Hepatocyte (in vitro differentiated cells): ENCODE results near the gene OR1F1. TPM values are rescaled to one million over a fixed set of nuclear protein-coding genes. Genes with fewer than 3 reads are reported as not detected.
A peak's percentile ranks its signal among the peaks of the same experiment; 100 is the strongest.

Experiments
- DNase-seq: peaks from one replicate; pipeline ENCODE4 v3.0.0-alpha.2; 2016; ENCODE audit warnings: low spot score
- H2AFZ ChIP-seq: fragments of 200-600 bp; sonication (generic); 2 replicates; pipeline ENCODE4 v1.6.0; 2016; ENCODE audit warnings: antibody characterized with exemption, mild to moderate bottlenecking
- H3K27ac ChIP-seq: fragments of 200-600 bp; sonication (generic); 2 replicates; pipeline ENCODE4 v1.5.1; 2016; ENCODE audit warnings: mild to moderate bottlenecking
- H3K27me3 ChIP-seq: fragments of 200-600 bp; sonication (generic); 2 replicates; pipeline ENCODE4 v1.6.1; 2016
- H3K36me3 ChIP-seq: fragments of 200-600 bp; sonication (generic); replicated peaks from 2 replicates; pipeline ENCODE4 v1.5.1; 2016; ENCODE audit warnings: low read depth; ENCODE audit not compliant: insufficient read depth
- H3K4me1 ChIP-seq: fragments of 200-600 bp; sonication (generic); 2 replicates; pipeline ENCODE4 v1.5.1; 2016; ENCODE audit warnings: mild to moderate bottlenecking, moderate library complexity; ENCODE audit not compliant: insufficient read depth
- H3K4me2 ChIP-seq: fragments of 200-600 bp; sonication (generic); 2 replicates; pipeline ENCODE4 v1.6.0; 2016
- H3K4me3 ChIP-seq: fragments of 200-600 bp; sonication (generic); 2 replicates; pipeline ENCODE4 v1.5.1; 2016; ENCODE audit warnings: mild to moderate bottlenecking
- H3K79me2 ChIP-seq: fragments of 200-600 bp; sonication (generic); 2 replicates; pipeline ENCODE4 v1.6.0; 2017; ENCODE audit warnings: mild to moderate bottlenecking
- H3K9me2 ChIP-seq: fragments of 200-600 bp; sonication (generic); replicated peaks from 2 replicates; pipeline ENCODE4 v1.6.0; 2017; ENCODE audit warnings: mild to moderate bottlenecking; ENCODE audit not compliant: insufficient read depth
- H3K9me3 ChIP-seq: fragments of 200-600 bp; sonication (generic); 2 replicates; pipeline ENCODE4 v1.5.1; 2016; ENCODE audit warnings: low read depth, mild to moderate bottlenecking
- H4K20me1 ChIP-seq: fragments of 200-600 bp; sonication (generic); 2 replicates; pipeline ENCODE4 v1.6.0; 2016; ENCODE audit warnings: mild to moderate bottlenecking; ENCODE audit not compliant: insufficient read depth, poor library complexity, severe bottlenecking
- EZH2 ChIP-seq: fragments of 200-600 bp; sonication (generic); IDR thresholded peaks from 2 replicates; pipeline ENCODE4 v1.6.1; 2016; ENCODE audit warnings: antibody characterized with exemption, mild to moderate bottlenecking, borderline replicate concordance
- EZH2phosphoT487 ChIP-seq: fragments of 200-600 bp; sonication (generic); IDR thresholded peaks from one replicate; pipeline ENCODE4 v1.6.1; 2018; ENCODE audit warnings: antibody characterized with exemption, mild to moderate bottlenecking, low read depth, moderate library complexity; ENCODE audit not compliant: unreplicated experiment, severe bottlenecking
- WGBS: methylation state at CpG from one replicate; pipeline ENCODE4 v1.1.6; 2016; ENCODE audit warnings: low lambda C conversion rate; ENCODE audit errors: missing lambda C conversion rate; 5-methylcytosine and 5-hydroxymethylcytosine counted together
- polyA plus RNA-seq: library from polyadenylated mRNA; unstranded; fragments of >200 nt; fragmentation: Nextera tagmentation; extraction: Ambion mirVana; gene quantifications from 2 replicates; pipeline ENCODE4 v1.2.1, GENCODE V29; 2016
- total RNA-seq: library from RNA; depleted of rRNA; stranded (reverse); fragments of >200 nt; gene quantifications from 2 replicates; pipeline ENCODE4 v1.2.3, GENCODE V29; 2014
- TF ChIP-seq, protein P1 (sequence below): fragments of 200-600 bp; sonication (generic); IDR thresholded peaks from 2 replicates; pipeline ENCODE4 v1.5.1; 2016; ENCODE audit warnings: antibody characterized with exemption, mild to moderate bottlenecking; ENCODE audit not compliant: poor library complexity

OR1F1 gene
- total and polyA plus RNA-seq, 2 experiments from 2014 or later: not detected

DNA sequence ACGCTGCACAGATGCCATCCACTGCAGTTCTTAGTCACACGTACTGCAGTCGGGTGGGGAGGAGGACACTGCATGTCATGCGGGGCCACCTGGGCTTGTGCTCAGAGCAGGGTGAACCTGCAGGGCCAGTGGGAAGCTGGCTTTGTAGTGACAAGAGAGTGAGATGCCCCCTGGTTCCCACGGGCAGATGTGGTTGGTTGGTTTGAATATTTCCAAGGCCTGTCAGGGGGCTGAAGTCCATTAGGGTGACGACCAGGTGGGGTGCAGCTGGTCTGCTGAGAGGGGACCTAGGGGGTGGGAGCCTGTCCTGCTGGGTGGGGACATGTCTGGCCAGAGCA, 38.8 kb upstream of the OR1F1 start:
- H3K9me2 ChIP-seq: no peaks in the 10 kb centered on the region
- peaks cover 4% of the 10 kb centered on the region for H3K4me1 ChIP-seq
- H3K79me2 ChIP-seq: no peaks in the 10 kb centered on the region
- H3K27me3 ChIP-seq: no peaks in the 10 kb centered on the region
- H3K9me3 ChIP-seq: no peaks in the 10 kb centered on the region
- no peak overlapping the region for H2AFZ ChIP-seq
- H3K27ac ChIP-seq: peak overlapping the region; percentile 86
- WGBS: 94% methylated on average over 6 of the region's 6 CpGs
- no peak overlapping the region for H3K4me3 ChIP-seq
- H3K36me3 ChIP-seq: no peaks in the 10 kb centered on the region
- peak overlapping the region; percentile 92 for H3K4me2 ChIP-seq
- TF ChIP-seq, protein P1, sequence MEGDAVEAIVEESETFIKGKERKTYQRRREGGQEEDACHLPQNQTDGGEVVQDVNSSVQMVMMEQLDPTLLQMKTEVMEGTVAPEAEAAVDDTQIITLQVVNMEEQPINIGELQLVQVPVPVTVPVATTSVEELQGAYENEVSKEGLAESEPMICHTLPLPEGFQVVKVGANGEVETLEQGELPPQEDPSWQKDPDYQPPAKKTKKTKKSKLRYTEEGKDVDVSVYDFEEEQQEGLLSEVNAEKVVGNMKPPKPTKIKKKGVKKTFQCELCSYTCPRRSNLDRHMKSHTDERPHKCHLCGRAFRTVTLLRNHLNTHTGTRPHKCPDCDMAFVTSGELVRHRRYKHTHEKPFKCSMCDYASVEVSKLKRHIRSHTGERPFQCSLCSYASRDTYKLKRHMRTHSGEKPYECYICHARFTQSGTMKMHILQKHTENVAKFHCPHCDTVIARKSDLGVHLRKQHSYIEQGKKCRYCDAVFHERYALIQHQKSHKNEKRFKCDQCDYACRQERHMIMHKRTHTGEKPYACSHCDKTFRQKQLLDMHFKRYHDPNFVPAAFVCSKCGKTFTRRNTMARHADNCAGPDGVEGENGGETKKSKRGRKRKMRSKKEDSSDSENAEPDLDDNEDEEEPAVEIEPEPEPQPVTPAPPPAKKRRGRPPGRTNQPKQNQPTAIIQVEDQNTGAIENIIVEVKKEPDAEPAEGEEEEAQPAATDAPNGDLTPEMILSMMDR: no peak
- TF ChIP-seq EZH2phosphoT487: no peak
- TF ChIP-seq EZH2: no peak
- no peaks in the 10 kb centered on the region for H4K20me1 ChIP-seq
- no peak for DNase-seq

DNA sequence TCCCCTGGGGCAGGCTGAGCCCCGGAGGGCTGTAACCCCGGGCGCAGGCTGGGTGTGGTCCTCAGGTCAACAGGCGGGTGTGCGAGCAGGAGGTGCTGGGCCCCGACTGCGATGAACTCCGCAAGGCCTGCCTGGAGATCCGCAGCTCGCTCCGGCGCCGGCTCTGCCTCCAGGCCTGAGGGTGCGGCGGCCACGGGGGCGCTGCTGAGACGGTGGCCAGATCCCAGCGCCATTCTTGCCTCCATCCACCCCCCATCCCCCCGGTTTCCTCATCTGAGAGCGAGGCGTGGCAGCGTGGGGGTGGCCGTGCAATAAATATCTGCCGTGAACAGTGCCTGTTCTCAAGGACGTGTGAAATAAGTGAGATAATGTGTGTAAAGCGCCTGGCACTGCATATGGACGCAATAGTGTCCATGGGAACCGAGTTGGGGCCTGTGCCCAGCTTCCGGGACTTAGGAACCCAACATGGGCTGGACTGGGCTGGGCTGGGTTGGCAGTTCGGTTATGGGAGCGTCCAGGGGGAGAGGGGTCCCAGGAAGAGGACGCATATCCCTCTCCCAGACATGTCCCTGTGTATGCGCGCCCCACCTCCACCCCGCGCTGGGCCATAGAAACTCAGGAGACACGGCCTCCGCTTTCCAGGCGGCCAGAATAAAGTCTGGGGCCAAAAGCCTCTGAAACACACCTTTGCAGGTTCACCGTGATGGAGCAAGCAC, 38.2 kb upstream of the OR1F1 start:
- Histone ChIP-seq H3K79me2 (no peaks in the 10 kb centered on the region), H3K27ac (peak overlapping the region; percentile 86), H3K36me3 (no peaks in the 10 kb centered on the region), H4K20me1 (no peaks in the 10 kb centered on the region), H3K27me3 (no peaks in the 10 kb centered on the region), H3K4me2 (peak overlapping the region; percentile 92), H3K9me2 (no peaks in the 10 kb centered on the region), H3K4me3 (peak overlapping the region; percentile 33), H3K9me3 (no peaks in the 10 kb centered on the region), H3K4me1 (peaks cover 4% of the 10 kb centered on the region), H2AFZ (peak overlapping the region; percentile 74)
- DNase-seq: peak; percentile 90
- 3% methylated on average over 41 of the region's 41 CpGs for WGBS
- TF ChIP-seq, protein P1: peak; percentile 43
- no peak for TF ChIP-seq EZH2

DNA sequence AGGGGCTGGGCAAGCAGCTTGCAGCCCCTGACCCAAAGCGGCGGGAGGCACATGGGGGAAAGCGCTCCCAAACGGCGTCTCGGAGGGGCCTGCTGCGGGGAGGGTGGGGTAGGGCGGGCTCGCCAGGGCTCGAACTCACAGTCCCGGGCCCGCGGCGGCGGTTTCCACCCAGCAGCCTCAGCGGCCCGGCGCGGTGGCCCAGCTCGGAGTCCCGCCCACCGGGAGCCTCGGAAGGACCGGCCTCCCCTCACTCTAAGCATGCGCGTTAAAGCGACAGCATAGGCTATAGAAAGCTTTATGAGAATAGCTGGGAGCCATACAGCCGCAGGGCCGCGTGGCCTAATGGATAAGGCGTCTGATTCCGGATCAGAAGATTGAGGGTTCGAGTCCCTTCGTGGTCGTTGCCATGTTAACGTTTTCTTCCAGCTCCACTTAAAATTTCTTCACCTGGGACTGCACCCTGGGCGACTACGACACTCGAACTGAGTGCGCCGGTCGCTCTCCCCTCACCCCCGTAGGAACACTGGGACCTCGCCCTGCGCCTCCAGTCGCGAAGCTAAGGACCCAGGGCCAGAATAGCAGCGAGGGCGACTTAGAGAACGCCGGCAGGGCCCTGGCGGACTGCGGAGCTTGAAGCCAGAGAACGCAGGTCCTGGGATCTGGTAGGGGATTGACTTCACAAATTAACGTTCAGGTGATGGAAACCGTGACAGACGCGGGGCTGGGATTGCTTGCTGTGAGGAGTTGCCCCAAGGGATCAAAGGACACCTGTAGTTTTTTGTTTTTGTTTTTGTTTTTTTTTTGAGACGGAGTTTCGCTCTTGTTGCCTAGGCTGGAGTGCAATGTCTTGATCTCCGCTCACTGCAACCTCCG, 37.4 kb upstream of the OR1F1 start:
- Histone ChIP-seq H3K9me3 (no peaks in the 10 kb centered on the region), H3K4me3 (peak overlapping the region; percentile 37), H3K9me2 (no peaks in the 10 kb centered on the region), H4K20me1 (no peaks in the 10 kb centered on the region), H3K36me3 (no peaks in the 10 kb centered on the region), H3K4me1 (peaks cover 4% of the 10 kb centered on the region), H2AFZ (peak overlapping the region; percentile 74), H3K79me2 (no peaks in the 10 kb centered on the region), H3K27me3 (no peaks in the 10 kb centered on the region), H3K27ac (peak overlapping the region; percentile 86), H3K4me2 (peak overlapping the region; percentile 92)
- peak; percentile 99 for DNase-seq
- no peak for TF ChIP-seq EZH2phosphoT487
- no peak for TF ChIP-seq EZH2
- TF ChIP-seq, protein P1: no peak
- WGBS: 1% methylated on average over 54 of the region's 62 CpGs
